ENCODE data around the gene CADPS2.

Gene CADPS2

DNA sequence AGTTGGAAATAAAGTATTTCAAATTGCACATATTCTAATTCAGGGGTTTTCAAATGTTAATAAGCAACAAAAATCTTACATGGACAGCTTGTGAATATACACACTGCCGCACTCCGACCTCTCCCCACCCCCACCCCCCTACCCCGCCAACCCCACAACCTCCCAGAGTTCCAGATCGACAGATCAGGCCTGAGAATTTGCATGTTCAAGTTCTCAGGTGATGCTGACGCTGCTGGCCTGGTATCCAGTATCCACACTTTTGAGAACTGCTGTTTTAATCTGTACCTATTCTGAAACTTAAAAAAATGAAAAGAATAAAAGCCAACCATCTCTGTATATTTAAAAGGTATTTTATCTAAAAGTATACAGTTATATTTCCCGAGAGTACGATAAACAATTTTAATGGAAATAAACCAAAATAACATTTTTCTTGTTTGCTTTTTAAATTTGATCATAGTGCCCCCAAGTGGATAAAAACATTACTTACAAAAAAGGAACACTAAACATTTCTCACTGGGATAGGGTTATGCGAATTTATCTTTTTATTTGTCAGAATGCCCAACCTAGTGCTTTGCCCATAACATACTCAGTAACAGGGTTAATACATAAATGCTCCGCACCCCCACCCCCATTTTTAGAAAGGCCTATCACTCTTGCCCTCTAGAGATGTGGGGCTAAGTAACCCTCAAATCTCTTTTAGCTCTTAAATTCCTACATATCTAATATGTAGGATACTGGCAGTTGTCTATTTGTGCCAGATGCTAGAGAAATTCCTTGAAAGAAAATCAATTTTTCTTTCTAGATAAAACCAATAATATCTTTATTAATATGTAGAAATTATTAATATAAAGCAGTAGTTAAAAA lies 353.6 kb downstream of the CADPS2 start:
- DNase-seq (ENCODE audit: extremely low read depth, low read depth), result no peak
- TF ChIP-seq, protein P1, sequence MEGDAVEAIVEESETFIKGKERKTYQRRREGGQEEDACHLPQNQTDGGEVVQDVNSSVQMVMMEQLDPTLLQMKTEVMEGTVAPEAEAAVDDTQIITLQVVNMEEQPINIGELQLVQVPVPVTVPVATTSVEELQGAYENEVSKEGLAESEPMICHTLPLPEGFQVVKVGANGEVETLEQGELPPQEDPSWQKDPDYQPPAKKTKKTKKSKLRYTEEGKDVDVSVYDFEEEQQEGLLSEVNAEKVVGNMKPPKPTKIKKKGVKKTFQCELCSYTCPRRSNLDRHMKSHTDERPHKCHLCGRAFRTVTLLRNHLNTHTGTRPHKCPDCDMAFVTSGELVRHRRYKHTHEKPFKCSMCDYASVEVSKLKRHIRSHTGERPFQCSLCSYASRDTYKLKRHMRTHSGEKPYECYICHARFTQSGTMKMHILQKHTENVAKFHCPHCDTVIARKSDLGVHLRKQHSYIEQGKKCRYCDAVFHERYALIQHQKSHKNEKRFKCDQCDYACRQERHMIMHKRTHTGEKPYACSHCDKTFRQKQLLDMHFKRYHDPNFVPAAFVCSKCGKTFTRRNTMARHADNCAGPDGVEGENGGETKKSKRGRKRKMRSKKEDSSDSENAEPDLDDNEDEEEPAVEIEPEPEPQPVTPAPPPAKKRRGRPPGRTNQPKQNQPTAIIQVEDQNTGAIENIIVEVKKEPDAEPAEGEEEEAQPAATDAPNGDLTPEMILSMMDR (IDR thresholded peaks at IDR 0.05; ENCODE audit: low read depth, low read length), result peak; percentile 39

DNA sequence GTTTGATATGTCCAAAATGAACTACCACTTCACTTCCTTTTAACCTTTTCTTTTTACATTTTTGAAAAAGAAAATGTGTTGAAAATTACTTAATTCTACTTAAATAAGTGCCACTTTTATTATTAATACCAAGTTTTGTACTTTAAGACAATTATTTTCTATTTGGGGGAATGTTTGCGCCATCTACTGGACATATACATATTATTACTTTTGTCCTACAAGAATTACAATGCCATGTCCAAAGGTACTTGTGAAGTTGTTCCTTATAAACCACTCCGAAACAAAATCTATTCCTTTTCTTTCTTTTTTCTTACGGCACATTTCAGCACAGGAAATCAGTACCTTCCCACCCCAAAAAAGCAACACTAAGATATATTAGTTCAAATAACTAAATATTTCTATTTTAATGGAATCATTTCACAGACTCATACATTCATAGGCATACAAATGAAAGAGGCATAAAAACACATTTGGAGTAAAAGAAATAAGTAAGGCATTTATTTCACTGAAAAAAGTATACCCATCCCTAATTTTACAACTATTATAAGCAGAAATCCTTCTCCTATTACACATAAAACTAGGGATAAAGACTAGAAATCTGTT lies 357.3 kb downstream of the CADPS2 start:
- TF ChIP-seq, protein P1 (IDR thresholded peaks at IDR 0.05; ENCODE audit: low read depth, low read length), result peak; percentile 47

DNA sequence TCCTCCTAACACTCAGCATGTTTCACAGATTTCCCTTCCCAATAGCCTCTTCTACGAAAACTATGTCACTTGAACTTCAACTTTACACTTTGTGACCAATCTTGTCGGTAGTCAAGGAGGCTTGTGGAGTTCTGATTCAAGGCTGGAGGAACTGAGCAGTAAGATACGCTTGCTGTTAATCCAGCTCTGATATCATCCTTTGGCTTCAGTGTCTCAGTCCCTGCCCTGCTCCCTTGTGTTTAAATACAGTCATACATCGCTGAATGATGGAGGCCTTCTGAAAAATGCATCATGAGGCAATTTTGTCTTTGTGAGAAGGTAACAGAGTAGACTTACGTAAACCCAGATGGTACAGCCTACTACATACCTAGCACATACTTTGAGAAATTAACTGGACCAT lies 360.9 kb downstream of the CADPS2 start:
- DNase-seq (ENCODE audit: extremely low read depth, low read depth), result no peak
- TF ChIP-seq, protein P1 (IDR thresholded peaks at IDR 0.05; ENCODE audit: low read depth, low read length), result no peak

More for the DNA sequence above, 357.3 kb downstream of the CADPS2 start:
- peak; percentile 4 for DNase-seq (ENCODE audit: extremely low read depth, low read depth)

DNA sequence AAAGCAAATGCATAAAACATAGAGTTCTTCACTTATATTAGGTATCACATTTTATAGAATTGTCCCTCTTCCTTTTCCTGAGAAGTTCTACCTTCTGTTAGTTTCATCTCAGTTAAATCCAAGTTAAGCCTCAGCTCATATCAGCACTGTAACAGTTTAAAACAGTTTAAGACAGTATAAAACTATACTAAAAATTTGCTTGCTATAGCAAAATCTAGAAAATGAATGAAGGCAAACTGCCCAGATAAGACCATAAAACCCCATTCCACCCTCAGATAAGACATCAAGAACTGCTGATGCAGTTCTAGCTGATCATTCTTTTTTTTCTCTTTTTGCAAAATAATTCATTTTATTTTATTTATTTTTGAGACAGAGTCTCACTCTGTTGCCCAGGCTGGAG lies 364.5 kb downstream of the CADPS2 start:
- TF ChIP-seq, protein P1 (IDR thresholded peaks at IDR 0.05; ENCODE audit: low read depth, low read length), result no peak
- no peak for DNase-seq (ENCODE audit: extremely low read depth, low read depth)

DNA sequence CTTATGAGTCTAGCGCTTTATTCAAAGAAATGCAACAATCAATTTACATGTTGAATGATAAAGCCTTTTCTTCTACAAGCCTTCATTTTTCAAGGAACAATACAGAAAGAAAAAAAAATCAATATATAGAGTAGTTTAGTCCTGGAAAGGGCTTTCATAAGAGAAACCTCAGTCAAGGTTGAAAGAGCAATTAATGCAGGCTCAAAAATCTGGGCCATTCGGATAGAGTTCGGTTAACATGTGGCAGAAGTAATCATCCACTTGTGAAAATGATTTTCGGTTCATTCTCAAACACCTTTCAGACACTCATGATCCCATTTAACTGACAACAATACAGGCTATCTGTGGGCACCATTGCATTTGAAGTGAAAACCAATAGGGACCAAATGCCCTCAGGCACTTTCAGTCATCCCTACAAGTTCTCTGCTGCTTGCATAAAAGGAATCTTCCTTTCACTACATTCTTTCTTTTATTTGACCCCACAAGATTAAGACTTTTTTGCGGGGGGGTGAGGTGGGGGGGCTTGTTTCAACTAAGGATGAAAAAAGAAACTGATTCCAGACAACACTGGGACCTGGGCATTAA lies 365.2 kb downstream of the CADPS2 start:
- no peak for DNase-seq (ENCODE audit: extremely low read depth, low read depth)
- TF ChIP-seq, protein P1 (IDR thresholded peaks at IDR 0.05; ENCODE audit: low read depth, low read length), result no peak

DNA sequence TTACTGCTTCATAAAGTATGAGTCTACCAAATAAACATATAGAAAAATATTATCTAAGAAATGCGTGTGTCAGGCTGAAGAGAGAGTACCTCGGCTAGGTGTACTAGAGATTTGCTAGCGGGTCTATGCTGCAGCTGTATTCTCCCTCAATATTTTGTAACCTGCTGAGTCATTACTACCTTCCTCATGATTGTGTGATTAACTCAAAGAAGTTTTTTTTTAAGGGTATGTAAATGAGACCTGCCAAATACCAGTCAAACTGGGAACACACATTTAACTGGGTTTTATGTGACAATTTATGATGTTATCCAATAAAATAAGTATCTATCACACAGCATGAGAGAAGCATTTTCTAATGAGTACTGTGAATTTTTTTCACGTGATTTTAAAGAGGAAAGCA lies 367.8 kb downstream of the CADPS2 start:
- DNase-seq (ENCODE audit: extremely low read depth, low read depth), result no peak
- TF ChIP-seq, protein P1 (IDR thresholded peaks at IDR 0.05; ENCODE audit: low read depth, low read length), result no peak

DNA sequence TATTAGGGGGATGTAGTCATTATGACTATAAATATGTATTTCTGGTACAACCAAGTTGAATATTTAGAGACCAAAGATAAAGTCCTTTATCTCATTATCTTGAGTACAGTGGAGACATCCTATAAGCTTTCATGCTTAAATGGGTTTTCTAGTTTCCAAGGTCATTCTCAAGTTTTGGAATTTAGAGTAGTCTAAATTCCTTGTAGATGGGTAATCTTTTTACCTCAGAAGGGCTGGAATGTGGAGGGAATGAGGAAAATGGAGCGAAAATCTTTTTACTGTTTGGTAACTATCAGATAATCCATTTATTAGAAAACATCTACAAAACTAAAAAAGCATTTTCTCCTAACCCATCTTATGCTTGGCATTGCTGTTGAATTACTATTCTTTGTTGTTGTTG lies 368.7 kb downstream of the CADPS2 start:
- no peak for DNase-seq (ENCODE audit: extremely low read depth, low read depth)
- TF ChIP-seq, protein P1 (IDR thresholded peaks at IDR 0.05; ENCODE audit: low read depth, low read length), result no peak

Measured in AG09319 (cell line).